Posterior cingulate gyrus (tissue), 11 donors: Measurements from ENCODE around the gene HAUS6.
"Not testable (repeated sequence)": the region's sequence is repeated elsewhere in the genome, so short reads cannot be mapped to it uniquely, and the experiment has no call there.

ENCODE experiments used
- DNase-seq, 10 donors: peaks; one replicate each; pipeline versions ENCODE4 v3.0.0 to v3.0.0-alpha.2; 2020 to 2021; ENCODE audit warnings: mixed read lengths in 3 of 10
- intact Hi-C: fragments of 100-400 bp; cut with DNase I; formaldehyde crosslinking; loops from one replicate; pipeline ENCODE4 v1.15.1; 2023

The HAUS6 gene

DNA sequence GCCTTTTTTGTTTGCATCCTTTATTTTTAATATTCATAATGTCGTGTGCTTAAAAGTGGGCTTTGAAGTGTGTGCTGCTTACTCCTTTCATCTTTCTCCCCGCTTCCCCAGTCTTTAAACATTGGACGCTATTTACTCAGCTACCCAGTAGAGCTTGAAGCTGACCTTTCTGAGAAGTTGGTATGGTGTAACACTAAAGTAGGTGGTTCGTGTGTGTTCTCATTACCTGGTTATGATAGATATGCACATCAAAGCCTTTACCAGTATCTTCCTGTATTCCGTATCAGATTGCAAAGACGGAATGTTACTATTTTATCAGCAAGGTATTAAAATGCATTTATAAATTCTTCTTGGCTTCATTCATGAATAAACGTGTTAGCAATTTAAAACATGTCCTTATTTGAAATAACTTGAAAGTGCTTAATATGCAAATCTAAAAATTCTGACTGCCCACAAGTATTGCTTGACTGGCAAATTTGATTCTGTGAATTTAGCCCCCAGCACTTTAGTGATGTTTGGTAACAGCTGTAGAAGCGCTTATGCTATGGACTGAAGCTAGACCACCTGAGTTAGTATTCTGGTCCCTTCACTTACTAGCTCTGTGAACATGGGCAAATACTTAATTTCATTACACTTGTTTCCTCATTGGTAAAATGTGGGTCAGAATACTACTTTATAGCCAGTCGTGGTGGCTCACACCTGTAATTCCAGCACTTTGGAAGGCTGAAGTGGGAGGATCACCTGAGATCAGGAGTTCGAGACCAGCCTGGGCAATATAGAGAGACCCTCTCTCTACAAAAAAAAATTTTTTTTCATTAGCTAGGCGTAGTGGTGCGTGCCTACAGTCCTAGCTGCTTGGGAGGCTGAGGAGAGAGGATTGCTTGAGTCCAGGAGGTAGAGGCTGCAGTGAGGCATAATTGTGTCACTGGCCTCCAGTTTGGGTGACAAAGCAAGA, 51.8 kb downstream of the HAUS6 start:
- intact Hi-C loops, result no loop called here
- no peak for DNase-seq

DNA sequence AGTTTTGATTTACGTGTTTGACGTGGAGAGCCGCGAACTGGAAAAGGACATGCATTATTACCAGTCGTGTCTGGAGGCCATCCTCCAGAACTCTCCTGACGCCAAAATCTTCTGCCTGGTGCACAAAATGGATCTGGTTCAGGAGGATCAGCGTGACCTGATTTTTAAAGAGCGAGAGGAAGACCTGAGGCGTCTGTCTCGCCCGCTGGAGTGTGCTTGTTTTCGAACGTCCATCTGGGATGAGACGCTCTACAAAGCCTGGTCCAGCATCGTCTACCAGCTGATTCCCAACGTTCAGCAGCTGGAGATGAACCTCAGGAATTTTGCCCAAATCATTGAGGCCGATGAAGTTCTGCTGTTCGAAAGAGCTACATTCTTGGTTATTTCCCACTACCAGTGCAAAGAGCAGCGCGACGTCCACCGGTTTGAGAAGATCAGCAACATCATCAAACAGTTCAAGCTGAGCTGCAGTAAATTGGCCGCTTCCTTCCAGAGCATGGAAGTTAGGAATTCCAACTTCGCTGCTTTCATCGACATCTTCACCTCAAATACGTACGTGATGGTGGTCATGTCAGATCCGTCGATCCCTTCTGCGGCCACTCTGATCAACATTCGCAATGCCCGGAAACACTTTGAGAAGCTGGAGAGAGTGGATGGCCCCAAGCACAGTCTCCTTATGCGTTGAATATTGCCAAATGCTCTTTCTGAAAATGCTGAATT, 52.6 kb downstream of the HAUS6 start:
- intact Hi-C loops, result loop anchor here (1.0 to 2.0 kb wide), 3 partner anchors 53 to 407 kb away; partner anchors contain the start of gene HAUS6
- peak in 5 of 10 donors; percentile 13 to 29 (median 19) for DNase-seq

DNA sequence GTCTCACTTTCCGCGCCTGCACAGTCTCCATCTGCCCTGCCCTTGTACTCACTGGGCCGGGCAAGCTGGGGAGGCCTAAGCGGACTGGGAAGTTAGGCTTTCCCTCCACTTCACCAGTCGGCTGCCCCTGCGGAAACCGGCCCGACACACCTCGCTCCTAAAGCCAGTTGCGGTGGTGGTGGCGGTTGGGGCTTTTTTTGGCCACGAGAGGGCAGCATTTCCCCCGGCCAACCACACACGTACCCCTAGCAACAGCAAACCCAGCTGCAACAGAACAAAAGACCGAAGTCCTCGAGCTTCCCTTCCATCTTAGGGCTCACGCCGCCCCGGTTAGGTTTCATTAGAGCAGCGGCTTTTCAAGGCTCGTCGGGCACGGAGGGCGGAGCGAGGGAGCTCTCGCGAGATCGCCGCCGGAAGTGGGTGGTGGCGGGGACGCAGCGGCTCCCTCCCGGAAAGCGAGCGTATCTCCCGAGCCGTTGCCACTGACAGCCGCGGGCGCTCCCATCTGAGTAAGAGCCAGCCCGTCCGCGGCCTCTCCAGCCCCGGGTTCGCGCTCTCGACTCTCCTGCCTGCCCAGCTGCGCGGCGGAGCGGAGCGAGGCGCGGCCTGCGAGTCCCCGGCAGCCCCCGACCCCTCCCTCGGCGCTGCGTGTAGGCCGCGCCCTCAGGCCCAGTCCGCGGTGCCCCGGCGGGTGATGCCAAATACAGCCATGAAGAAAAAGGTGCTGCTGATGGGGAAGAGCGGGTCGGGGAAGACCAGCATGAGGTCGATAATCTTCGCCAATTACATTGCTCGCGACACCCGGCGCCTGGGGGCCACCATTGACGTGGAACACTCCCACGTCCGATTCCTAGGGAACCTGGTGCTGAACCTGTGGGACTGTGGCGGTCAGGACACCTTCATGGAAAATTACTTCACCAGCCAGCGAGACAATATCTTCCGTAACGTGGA, 53.5 kb downstream of the HAUS6 start, which contains the start of gene RRAGA:
TSS of gene RRAGA (plus strand) at position 462 of the 951 bp plus-strand sequence. CDS start at position 695, 233 bp downstream.
- DNase-seq, result peak; percentile 87 to 99 (median 93)
- intact Hi-C loops, result loop anchor here (1.0 to 2.0 kb wide), 3 partner anchors 54 to 408 kb away; partner anchors contain the start of gene HAUS6

DNA sequence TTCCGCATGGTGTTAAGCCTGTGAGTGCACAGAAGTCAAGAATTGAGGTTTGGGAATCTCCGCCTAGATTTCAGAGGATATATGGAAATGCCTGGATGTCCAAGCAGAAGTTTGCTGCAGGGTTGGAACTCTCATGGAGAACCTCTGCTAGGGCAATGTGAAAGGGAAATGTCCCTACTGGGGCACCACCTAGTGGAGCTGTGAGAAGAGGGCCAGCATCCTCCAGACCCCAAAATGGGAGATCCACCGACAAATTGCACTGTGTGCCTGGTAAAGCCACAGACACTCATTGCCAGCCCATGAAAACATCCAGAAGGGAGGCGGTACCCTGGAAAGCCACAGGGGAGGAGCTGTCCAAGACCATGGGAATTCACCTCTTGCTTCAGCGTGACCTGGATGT, 66.1 kb downstream of the HAUS6 start:
- intact Hi-C loops, result no loop called here

DNA sequence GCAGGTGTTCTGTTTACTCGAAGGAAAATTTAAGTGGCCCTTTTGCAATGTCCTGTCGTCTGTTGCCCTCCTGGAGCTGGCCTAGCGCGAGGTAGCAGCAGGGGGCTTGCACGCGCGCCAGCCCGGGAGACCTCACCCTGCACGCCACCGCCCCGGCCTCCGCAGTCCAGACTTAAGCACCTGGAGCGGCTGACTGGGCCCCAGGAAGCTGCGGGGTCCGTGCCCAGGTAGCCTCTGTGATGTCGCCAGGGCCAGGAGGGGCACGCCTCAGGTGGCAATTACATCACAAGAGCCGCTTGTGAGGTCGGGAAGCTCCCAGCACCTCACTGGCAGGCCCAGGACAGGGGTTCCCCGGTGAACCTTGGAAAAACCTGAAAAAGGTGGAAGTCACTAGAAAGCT, 69.7 kb downstream of the HAUS6 start, which contains the start of gene SAXO1:
TSS of gene SAXO1 (minus strand) at position 195 of the 400 bp plus-strand sequence. CDS start 301 bp downstream, outside the sequence.
- intact Hi-C loops, result no loop called here
- DNase-seq, result peak in 1 of 10 donors; percentile 69

More for the DNA sequence above, 66.1 kb downstream of the HAUS6 start:
- DNase-seq, result no peak

DNA sequence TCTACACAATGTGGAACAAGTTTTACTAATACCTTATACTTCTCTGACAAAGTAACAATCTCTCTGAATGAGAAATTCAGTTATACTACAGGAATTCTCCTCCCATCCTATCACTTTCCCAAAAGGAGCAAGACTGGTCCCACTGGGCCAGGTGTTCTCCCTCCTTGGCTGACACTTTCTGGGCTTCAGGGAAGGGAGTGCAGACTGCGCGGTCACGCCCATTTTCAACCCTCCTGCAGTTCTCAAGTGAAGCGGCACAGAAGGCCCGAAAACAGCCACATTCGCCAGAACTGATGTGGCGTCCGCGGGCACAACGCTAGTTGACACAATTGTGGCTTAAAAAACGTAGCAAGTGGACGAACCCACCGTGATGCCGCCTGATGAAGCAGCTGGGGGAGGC, 70.3 kb downstream of the HAUS6 start:
- no peak for DNase-seq
- intact Hi-C loops, result no loop called here

DNA sequence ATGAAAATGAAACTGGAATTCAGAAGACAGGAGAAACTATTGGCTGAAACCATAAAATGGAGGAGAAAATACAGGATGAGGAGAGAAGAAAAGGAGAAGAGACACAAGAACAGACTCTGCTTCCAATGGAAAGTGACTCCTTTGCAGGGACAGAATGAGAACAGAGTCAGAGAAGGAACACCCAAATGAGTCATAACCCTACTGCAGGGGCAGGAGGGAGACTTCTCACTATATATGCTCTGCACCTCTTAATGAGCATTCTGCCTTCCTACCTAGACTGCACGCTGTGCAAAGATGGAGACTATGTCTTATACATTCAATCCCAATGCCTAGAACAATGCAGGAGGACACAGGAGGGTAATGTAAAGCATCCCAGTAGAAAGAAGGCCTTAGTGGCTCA, 71.8 kb downstream of the HAUS6 start:
- intact Hi-C loops, result no loop called here
- no peak for DNase-seq

DNA sequence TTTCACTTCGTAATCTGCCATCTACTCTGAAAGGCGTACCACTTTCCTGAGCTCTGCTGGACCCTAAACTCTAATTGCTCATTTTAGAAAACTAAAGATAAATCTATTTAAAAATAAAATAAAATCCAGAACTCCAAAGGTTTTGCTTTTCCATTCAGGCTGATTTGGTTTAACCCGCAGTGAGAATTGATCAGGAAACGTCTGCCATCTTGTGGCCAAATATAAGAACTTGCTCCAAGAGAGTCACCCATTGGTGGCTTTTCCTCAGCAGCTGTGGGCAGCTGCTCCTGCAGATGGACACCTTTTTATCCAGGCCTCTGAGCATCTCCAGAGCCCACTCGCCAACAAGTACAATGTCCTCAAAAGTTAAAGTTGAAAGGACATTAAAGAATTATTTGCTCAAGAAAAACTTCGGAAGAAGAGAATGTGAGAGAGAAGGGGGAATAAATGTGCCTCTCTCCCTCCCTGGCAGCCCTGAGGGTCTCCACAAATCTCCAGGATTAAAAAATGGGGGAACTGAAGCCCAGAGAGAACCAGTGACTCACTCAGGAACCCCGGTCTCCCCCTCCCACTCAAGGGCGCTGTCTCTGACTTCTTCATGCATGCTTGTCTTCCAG, 73.8 kb downstream of the HAUS6 start:
- intact Hi-C loops, result loop anchor here (1.0 to 10.0 kb wide), 4 partner anchors 584 to 1502 kb away; no protein-coding TSS in a partner anchor
- DNase-seq, result peak in 5 of 10 donors; percentile 16 to 86 (median 31)

DNA sequence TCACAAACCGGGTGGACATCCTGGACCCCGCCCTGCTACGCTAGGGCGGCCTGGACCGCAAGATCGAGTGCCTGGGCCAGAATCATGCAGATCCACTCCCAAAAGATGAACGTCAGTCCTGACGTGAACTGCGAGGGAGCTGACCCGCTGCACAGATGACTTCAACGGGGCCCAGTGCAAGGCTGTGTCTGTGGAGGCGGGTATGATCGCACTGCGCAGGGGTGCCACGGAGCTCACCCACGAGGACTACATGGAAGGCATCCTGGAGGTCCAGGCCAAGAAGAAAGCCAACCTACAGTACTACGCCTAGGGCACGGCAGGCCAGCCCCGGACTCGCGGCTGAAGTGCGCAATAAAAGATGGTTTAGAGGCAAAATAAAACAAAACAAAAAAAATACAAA, 74.9 kb downstream of the HAUS6 start:
- intact Hi-C loops, result loop anchor here (5.0 to 10.0 kb wide), 3 partner anchors 583 to 1501 kb away; no protein-coding TSS in a partner anchor
- DNase-seq, result peak in 1 of 10 donors; percentile 80

DNA sequence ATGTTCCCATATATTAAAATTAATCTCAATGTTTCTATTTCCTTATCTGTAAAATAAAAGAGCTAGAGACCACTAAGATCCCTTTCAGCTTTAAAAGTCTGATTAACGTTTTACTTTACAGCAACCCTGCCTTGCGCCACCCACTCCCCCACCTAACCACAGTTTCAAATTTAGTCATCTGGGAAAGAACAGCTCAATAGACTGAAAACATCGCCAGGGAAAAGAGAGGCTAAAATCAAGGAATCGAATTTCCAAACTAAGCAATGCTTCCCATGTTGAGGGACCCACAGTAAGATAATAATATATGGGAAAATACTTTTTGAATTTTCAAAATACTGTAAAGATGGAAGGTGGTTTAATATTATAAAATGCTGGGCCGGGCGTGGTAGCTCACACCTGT, 76.3 kb downstream of the HAUS6 start:
- no peak for DNase-seq
- intact Hi-C loops, result loop anchor here (5.0 to 10.0 kb wide), 3 partner anchors 582 to 1499 kb away; no protein-coding TSS in a partner anchor

DNA sequence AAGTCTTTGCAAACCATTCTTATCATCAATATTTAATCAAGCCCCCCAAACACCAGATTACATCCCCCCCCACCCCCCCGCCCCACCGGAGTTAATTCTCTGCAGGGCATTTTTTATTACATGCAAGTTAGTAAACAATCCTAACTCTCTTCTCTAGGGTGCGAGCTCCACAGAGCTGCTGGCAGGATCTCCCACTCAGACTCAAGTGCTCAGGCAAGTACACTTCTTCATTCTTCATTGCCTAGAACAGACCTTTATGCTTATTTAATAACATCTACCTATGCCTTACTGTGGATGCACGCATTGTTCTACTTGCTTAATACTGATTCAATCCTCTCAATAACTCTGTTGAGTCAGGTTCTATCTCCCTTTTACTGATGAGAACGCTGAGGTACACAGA, 79.6 kb downstream of the HAUS6 start:
- DNase-seq, result no peak
- intact Hi-C loops, result loop anchor here (10.0 kb wide), 1 partner anchor 578 kb away; no protein-coding TSS in a partner anchor

DNA sequence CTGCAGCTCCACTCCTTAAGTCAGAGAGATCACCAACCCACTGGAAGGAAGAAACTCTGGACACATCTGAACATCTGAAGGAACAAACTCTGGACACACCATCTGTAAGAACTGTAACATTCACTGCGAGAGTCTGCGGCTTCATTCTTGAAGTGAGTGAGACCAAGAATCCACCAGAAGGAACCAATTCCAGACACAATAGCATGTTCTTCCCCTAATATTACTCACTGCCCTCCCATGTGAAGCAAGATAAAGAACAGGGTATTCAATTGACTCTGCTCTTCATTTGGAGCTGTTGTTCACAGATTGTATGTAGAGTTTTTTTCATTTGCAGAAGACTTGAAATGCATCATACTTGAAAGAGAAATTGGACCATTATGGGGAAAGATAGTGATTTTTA, 80.5 kb downstream of the HAUS6 start:
- DNase-seq, result no peak
- intact Hi-C loops, result loop anchor here (10.0 kb wide), 1 partner anchor 577 kb away; no protein-coding TSS in a partner anchor

DNA sequence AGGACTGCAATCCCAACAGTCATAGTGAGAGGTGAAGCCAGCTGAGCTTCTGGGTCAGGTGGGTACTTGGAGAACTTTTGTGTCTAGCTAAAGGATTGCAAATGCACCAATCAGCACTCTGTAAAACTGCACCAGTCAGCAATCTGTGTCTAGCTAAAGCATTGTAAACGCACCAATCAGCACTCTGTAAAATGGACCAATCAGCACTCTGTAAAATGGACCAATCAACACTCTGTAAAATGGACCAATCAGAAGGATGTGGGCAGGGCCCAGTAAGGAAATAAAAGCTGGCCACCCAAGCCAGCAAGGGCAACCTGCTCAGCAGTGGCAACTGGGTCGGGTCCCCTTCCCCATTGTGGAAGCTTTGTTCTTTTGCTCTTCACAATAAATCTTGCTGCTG, 81.1 kb downstream of the HAUS6 start:
- DNase-seq, result not testable (repeated sequence)
- intact Hi-C loops, result loop anchor here (10.0 kb wide), 1 partner anchor 577 kb away; no protein-coding TSS in a partner anchor

DNA sequence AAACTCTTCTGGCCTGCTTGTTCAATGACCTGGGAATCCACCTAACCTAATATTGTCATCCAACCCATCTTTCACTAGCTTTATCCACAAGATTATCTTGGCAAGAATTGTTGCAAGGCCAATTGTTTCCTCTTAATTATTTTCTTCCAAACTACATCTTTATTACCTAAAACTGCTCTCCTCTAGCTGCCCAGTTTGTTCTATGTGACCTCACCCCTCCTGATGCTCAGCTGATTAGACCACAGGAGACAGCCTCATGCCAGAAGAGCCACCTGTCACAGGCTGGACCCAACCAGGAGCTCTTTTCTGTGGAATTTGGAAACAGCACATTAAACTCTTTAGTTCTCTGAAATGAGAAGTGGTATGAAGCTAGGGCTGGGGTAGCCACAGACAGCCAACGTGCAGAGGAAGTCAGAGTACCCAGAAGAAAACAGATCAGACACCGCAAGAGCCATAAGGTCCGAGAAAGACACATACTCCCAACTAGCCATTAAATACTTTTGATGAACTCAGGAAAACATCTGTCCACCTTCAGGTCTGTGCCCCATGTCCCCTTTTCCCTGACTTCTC, 81.7 kb downstream of the HAUS6 start:
- intact Hi-C loops, result loop anchor here (10.0 kb wide), 1 partner anchor 576 kb away; no protein-coding TSS in a partner anchor
- no peak for DNase-seq

DNA sequence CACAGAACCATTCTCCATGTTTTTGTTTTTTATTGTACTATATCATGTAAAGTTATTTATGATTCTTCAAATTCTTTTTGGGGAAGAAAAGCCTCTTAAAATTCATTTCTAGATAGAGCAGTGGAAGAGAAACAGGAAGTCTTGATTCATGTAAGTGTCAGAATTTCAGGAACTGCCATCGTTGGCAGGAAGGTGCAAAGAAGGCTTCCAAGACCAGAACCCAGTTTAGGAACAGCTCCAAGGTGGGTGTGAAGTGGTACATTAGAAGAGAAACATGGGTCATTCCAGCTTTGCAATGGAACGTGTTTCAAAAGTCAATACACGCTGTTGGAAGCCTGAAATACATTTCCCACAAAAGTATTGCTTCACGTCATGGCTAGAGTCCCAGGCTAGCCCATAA, 84.5 kb downstream of the HAUS6 start:
- intact Hi-C loops, result no loop called here
- no peak for DNase-seq

DNA sequence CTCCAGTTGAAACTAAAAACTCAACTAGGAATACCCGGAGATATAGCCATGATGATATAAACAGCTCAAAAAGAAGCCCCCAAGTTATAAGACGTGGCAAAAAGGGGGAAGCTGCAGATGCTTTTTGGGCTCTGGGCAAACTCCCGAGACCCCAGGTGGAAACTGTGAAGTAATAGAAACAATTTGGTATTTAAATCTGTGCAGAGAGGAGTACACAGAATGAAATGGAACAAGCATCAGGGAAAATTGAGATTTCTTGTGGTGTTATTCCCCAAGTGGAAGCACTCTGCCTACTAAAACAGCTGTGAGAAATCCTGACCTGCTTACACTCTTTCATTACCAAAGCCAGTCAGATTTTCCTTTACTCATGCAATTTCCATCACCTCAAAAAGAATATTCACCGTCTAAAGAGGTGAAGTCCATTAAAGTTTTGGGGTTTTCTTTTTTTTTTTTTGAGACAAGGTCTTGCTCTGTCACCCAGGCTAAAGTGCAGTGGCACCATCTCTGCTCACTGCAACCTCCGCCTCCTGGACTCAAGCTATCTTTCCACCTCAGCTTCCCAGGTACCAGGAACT, 93.2 kb downstream of the HAUS6 start:
- intact Hi-C loops, result no loop called here

More for the DNA sequence above, 93.2 kb downstream of the HAUS6 start:
- no peak for DNase-seq
